HG03575 (cell line): ENCODE data around the gene HOMER3.

Source experiments
- ATAC-seq: cut with Tn5 transposase; IDR thresholded peaks from one replicate; pipeline ENCODE4 v1.9.1; 2021; ENCODE audit not compliant: unreplicated experiment, insufficient number of reproducible peaks, low FRiP score; ENCODE audit errors: extremely low read depth

The HOMER3 gene

DNA sequence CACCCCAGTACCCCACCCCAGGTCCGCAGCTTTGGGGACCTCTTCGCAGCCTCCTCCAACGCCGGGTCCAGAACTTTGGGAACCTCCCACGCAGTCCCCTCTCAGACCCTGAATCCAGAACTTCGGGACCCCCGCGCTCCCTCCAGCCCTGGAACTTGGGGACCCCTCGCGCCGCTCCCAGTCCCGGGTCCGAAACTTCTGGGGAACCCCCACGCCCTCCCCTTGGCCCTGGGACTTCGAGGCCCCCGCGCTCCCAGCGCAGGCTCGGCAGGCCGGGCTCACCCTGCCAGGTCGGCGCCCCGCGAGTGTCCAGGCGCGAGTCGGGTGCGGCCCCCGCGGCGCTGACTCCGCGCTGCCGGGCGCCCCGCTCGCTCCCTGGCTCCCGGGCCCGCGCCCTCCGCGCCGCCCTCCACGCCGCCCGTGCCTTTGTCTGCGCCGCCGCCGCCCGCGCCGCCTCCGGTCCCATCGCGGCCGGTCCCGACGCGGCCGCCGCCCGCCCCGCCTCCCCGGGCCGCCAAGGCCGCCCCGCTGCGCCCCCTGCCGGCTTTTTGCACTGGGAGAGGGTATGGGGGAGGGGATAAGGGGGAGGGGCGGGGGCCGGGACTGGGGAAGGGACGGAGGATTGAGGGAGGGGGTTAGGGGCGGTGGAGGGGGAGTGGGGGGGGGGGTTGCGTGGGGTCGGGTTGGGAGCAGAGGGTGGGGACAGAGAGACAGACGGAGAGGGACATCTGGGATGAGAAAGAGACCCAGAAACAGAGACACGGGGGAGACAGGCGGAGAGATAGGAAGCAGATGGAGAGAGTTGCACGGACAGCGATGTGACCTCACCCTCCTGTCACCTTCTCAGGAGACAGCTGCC lies at the start of gene HOMER3:
TSS of gene HOMER3 (minus strand) at position 449 of the 859 bp plus-strand sequence. CDS start 2,235 bp downstream, outside the sequence.
- no peak for ATAC-seq

GRCh38 chr19:18990128-18990708 lies 49.2 kb upstream of the HOMER3 start:
- ATAC-seq, result no peak

- ATAC-seq, result no peak
These were observed 48.3 kb upstream of the HOMER3 start for GRCh38 chr19:18989316-18989715.

- no peak for ATAC-seq
These were observed 46.4 kb upstream of the HOMER3 start for GRCh38 chr19:18987456-18987855.

- no peak for ATAC-seq
These were observed 44.2 kb upstream of the HOMER3 start for GRCh38 chr19:18985257-18985656.

DNA sequence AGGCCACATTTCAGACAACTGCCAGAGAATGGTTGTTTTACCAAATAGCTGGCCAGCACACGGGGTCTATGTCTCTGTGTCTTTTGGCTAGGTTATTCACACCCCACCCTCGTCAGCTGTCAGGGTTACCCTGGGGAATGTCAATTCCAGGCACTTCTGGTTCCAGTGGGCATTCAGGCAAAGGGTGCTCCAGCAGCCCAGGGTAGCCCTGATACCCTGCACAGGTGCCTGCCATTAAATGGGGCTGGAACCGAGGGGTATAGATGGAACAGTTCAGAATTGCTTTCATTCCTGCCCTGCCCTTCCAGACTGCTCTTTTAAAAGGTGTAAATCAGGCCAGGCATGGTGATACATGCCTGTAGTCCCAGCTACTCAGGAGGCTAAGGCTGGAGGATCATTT lies 43.2 kb upstream of the HOMER3 start:
- no peak for ATAC-seq

DNA sequence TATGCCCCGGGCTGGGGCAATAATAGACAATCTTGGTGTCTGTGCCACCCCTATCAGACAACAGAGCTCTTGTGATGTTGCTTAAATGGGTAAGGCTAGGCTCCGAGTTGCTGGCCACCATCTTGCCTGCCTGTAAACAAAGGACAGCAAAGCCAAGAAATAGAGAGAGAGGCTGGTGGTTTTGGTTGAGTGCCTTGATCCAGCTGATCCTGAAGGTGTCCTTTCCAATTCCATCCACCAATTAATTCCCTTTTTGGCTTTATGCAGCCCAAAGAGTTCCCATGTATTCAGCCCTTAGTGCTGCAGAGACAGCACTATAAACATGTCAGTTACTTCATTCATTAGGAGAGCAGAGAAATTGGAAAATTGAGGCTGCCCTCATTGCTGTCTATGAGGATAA lies 41.7 kb upstream of the HOMER3 start:
- ATAC-seq, result no peak

DNA sequence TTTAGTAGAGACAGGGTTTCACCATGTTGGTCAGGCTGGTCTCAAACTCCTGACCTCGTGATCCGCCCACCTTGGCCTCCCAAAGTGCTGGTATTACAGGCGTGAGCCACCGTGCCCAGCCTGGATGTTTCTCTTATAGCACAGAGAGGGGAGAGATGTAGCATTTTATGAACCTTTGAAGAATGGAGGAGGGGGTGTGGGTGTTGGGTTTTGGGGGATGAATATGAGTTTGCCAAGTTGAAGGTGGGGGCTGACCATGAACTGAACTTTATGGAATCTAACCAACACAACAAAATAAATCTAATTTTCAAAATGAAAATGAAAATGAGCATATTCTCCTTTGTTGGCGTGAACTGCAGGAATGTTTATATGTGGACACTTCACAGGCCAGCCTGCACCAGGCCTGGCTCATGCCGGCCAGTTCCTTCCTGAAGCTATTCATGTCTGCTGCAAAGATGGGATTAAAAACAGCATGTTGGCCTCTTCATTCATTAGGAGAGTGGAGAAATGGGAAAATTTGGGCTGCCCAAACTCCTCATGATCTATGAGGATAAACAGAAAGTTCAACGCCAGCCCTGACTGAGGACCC lies 39.5 kb upstream of the HOMER3 start:
- ATAC-seq, result no peak

DNA sequence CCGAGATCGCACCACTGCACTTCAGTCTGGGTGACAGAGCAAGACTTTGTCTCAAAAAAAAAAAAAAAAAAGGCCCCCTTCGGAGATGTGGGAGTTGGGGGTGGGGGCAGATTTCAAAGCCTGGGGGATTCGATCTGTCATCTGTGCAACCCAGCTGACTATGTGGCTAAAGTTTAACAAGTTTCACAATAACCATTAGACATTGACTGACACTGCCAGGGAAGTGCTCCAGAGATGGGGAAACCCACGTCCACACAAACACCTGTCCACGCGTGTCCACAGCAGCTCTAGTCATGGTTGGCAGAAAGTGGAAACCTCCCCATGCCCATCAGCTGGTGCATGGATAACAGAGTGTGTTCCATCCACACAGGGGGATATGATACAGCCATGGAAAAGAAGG lies 37.6 kb upstream of the HOMER3 start:
- ATAC-seq, result no peak

DNA sequence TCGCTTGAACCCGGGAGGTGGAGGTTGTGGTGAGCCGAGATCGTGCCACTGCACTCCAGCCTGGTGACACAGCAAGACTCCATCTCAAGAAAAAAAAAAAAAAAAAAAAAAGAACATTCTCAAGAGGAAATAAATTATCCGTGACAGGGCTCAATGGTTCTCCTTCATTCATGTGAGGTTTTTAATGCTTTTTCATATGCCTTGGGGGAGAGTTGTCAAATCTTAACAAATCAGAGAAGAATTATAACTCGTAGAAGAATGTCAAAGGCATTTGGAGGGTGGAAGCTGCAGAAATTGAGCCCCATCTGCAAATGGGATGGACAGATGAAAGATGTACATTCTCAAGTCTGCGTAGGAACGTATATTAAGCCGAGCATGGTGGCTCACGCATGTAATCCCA lies 34.9 kb upstream of the HOMER3 start:
- ATAC-seq, result no peak

GRCh38 chr19:18975011-18975410 lies 34.0 kb upstream of the HOMER3 start:
- ATAC-seq, result no peak

DNA sequence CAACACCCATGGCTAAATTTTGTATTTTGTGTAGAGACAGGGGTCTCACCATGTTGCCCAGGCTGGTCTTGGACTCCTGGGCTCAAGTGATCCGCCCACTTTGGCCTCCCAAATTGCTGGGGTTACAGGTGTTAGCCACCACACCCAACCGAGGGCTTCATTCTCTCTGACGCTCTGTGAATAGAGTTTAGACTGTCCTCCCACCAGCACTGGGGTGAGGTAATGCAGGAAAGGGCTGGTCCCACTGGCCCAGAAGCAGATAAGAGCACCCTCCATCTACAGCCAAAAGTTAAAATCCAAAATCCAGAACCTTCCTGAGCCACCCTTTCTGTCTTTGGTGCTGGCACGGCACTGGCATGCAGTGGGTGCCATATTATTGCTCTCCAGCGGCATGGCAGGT lies 31.8 kb upstream of the HOMER3 start:
- ATAC-seq, result no peak

- no peak for ATAC-seq
These were observed 31.3 kb upstream of the HOMER3 start for GRCh38 chr19:18972301-18972811.

DNA sequence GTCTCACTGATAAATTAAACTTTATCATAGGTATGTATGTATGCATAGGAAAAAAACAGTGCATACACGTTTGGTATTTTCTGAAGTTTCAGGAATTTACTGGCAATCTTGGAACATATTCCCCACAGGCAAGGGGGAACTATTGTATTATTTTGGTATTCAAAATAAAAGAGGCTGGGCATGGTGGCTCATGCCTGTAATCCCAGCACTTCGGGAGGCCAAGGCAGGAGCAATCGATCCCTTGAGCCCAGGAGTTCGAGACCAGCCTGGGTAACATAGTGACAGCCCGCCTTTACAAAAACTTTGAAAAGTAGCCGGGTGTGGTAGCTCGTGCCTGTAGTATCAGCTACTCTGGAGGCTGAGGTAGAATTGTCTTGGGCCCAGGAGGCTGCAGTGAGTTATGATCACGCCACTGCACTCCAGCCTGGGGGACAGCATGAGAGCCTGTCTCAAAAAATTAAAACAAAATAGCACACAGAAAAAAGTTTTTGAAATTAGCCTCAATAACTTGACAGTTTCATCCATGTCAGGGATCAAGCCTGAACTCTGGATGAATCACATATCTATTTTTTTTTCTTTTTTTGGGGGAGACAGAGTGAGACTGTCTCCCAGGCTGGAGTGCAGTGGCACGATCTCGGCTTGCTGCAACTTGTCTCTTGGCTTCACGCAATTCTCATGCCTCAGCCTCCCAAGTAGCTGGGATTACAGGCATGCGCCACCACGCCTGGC lies 29.1 kb upstream of the HOMER3 start:
- ATAC-seq, result no peak

DNA sequence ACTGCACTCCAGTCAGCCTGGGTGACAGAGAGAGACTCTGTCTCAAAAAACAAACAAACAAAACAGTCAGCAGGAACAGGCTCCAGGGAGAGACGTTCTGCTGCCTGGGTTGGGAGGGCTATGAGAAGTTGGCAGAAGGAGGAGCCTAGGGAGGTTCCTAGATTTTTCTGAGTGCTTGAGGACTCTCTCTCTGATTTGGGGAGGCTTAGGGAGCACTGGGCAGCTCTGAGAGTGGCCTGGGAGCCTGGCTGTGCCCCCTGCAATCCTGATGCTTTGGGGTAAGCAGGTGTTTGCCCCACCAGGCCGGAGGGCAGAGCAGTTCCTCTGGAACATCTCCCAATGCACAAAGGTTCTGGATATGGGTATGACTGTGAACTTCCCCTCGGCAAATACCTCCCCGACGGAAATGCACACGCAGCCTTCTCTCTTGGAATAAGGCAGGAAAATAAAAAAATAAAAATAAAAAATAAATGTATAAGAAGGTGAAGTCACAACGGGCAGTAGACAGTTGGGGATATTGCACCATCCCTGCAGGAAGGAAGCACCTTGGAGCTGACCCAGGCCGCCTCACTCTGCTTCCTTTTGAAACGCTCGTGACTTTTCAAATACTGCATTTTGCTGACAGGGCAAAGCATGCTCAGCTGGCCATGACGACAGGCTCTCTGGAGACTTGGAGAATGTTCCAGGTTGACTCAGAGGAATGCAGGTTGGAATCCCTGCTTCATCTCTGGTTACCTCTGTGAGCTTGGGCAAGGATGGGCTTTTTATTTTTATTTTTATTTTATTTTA lies 26.5 kb upstream of the HOMER3 start:
- ATAC-seq, result no peak

DNA sequence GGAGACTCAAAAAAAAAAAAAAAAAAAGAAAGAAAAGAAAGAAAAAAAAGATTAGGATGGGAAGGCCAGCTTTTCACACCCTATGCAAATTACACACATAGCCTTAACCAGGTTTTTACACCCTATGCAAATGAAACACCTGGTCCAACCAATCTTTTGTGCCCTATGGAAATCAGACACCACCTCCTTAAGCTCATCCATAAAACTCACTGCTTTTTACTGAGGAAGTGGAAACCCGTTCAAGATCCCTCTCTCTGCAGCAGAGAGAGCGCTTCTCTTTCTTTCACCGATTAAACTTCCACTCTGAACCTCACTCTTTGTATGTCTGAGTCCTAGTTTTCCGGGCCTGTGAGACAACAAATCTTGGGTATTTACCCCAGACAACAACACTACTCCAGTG lies 25.3 kb upstream of the HOMER3 start:
- no peak for ATAC-seq

DNA sequence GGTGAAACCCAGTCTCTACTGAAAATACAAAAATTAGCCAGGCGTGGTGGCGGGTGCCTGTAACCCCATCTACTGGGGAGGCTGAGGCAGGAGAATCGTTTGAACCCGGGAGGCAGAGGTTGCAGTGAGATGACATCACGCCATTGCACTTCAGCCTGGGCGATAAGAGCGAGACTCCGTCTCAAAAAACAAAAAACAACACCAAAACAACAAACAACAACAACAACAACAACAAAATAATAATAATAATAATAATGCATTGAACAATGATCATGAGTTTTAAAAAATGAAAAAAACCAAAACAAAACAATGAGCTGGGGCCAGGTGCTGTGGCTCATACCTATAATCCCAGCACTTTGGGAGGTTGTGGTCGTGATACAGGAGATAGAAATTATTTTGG lies 23.1 kb upstream of the HOMER3 start:
- ATAC-seq, result no peak

DNA sequence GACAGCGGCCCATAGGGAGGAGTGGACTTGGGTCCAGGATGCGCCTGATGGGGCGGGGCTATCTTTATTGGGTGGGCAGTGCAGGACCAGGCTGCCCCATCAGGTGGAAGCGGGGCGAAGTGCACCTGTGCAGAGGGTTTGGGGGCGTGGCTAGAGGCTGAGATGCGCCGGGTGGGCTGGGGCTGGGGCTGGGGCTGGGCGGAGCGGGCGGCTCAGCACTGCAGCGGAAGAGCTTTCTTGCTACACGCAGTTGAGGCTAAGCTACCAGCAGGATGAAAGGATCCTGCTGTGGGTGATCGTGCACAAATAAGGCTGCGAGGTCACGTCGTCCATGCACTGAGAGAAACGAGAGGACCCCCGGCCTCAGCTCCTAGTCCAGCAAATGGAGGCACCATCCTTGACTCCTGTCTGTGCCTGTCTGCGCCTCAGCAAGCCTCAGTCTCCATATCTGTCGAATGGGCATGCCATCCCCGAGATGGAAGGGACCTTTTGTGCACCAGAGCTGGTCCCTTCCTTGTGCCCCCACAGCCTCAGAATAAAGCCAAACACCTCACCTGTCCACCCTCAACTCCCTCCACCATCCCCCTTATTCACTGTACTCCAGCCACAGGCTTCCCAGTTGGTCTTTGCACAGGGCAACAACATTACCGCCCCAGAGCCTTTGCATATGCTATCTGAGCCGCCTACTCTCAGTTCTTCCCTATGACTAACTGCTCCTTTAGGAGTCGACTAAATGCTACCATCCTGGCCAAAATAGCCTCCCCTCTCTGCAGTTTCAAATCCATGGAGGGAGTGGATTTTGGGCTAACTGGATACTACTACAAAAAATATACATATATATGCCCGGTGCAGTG lies 21.0 kb upstream of the HOMER3 start:
- no peak for ATAC-seq
